Prostate gland (tissue), 2 donors: ENCODE measurements around the gene ADAMTS20.

ENCODE experiments used
- CTCF ChIP-seq, 4 experiments: fragments of 200-600 bp in 2 of 4; fragments of 450-650 bp in 2 of 4; sonication (generic) in 2 of 4; IDR thresholded peaks; 1 replicate in 3 of 4; 2 replicates in 1 of 4; pipeline ENCODE4 v1.5.1; 2016 to 2019; ENCODE audit warnings: antibody characterized with exemption in 4 of 4, mild to moderate bottlenecking in 2 of 4, moderate library complexity in 2 of 4
- POLR2A ChIP-seq: fragments of 450-650 bp; IDR thresholded peaks from one replicate; pipeline ENCODE4 v1.6.1; 2016; ENCODE audit warnings: antibody characterized with exemption, mild to moderate bottlenecking
- POLR2AphosphoS5 ChIP-seq: sonication (generic); formaldehyde crosslinking; IDR thresholded peaks from one replicate; pipeline ENCODE4 v1.6.1; 2017; ENCODE audit warnings: antibody characterized with exemption

- TF ChIP-seq POLR2AphosphoS5 (no peak), CTCF (IDR thresholded peaks at IDR 0.05) (no peak), POLR2A (no peak)
Measured at GRCh38 chr12:43551971-43552559, at the start of gene ADAMTS20.
